Suprapubic skin (tissue), 4 donors: Measurements from ENCODE around the gene EXD3.

Experiments used
- POLR2A ChIP-seq, 2 donors: fragments of 450-650 bp; IDR thresholded peaks; one replicate each; pipeline ENCODE4 v1.6.1; 2017; ENCODE audit warnings: antibody characterized with exemption in 2 of 2, mild to moderate bottlenecking in 2 of 2, moderate library complexity in 2 of 2
- POLR2AphosphoS5 ChIP-seq, 3 donors: sonication (generic); formaldehyde crosslinking; IDR thresholded peaks; one replicate each; pipeline ENCODE4 v1.6.1; 2017; ENCODE audit warnings: antibody characterized with exemption in 3 of 3
- TF ChIP-seq, protein P1 (sequence below), 2 donors: fragments of 200-600 bp in 1 of 2; fragments of 450-650 bp in 1 of 2; sonication (generic) in 1 of 2; IDR thresholded peaks; one replicate each; pipeline ENCODE4 v1.5.1; 2016 to 2019; ENCODE audit warnings: antibody characterized with exemption in 2 of 2, mild to moderate bottlenecking in 1 of 2, moderate library complexity in 1 of 2

DNA sequence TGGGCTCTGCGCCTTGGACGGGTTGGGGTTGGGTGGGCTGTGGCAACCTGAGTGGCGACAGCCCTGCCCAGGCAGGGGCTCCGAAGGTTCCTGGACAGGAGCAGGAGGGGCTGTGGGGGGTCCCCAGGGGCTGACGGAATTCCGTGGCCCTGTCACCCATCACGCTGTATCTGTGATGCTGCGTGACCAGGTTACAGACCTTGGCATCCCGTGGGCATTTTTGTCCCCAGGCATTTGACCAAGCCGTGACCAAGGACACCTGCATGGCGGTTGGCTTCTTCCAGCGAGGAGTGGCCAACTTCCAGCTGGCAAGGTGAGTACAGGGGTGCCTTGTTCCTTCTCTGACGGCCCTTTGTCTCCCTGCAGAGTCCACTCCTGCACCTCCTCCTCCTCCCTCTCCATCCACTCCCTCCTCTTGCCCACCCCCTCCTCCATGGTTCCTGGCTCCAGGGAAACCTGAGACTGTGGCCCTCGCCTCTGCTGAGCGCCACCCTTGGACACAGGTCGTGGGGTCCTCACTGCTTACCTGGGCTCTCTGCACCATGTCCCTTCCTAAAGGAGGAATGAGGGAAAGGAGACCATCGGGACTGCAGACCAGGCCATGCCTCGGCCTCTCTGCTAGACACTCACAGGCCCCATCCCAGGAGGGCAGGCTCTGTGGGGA lies 3.2 kb upstream of the EXD3 start:
- TF ChIP-seq POLR2AphosphoS5 (IDR thresholded peaks at IDR 0.05) (no peak), POLR2A (IDR thresholded peaks at IDR 0.05) (no peak)
- TF ChIP-seq, protein P1, sequence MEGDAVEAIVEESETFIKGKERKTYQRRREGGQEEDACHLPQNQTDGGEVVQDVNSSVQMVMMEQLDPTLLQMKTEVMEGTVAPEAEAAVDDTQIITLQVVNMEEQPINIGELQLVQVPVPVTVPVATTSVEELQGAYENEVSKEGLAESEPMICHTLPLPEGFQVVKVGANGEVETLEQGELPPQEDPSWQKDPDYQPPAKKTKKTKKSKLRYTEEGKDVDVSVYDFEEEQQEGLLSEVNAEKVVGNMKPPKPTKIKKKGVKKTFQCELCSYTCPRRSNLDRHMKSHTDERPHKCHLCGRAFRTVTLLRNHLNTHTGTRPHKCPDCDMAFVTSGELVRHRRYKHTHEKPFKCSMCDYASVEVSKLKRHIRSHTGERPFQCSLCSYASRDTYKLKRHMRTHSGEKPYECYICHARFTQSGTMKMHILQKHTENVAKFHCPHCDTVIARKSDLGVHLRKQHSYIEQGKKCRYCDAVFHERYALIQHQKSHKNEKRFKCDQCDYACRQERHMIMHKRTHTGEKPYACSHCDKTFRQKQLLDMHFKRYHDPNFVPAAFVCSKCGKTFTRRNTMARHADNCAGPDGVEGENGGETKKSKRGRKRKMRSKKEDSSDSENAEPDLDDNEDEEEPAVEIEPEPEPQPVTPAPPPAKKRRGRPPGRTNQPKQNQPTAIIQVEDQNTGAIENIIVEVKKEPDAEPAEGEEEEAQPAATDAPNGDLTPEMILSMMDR (IDR thresholded peaks at IDR 0.05): no peak
